Activated T-cell treated with anti-CD3 and anti-CD28 coated beads, Interleukin-2, amount 50 U/mL, for 4 hours (primary cell): ENCODE results near the gene ADARB1. TPM values are rescaled to one million over a fixed set of nuclear protein-coding genes. Genes with fewer than 3 reads are reported as not detected.

Source experiments
- total RNA-seq, 3 donors: library from RNA; stranded (reverse); gene quantifications; one replicate each; pipeline ENCODE4 v1.2.1, GENCODE V29; 2021

ADARB1 gene
- total RNA-seq, 3 donors from 2014 or later: 28.1 to 32.9 (median 30.9) TPM

Other genes starting within 250 kb of the ADARB1 start
- gene PTTG1IP, start 200.9 kb upstream of the ADARB1 start, total RNA-seq: 10 to 100 TPM; 33.8 to 37.6 (median 34.6) TPM
- gene ITGB2, start 153.7 kb upstream of the ADARB1 start, total RNA-seq: 100 to 1,000 TPM; 175 to 195 (median 180) TPM
- 100 to 1,000 TPM; 100 to 130 (median 126) TPM for gene SLX9, start 134.6 kb upstream of the ADARB1 start, total RNA-seq
- 10 to 100 TPM; 14.4 to 17.1 (median 15.1) TPM for gene POFUT2, start 213.3 kb downstream of the ADARB1 start, total RNA-seq